SK-N-SH (cell line): ENCODE data around the gene FICD. TPM values are rescaled to one million over a fixed set of nuclear protein-coding genes. Genes with fewer than 3 reads are reported as not detected.

Experiments
- CTCF ChIA-PET: fragments of 300-600, 350-600 bp; formaldehyde crosslinking; extraction: SDS; loops from one replicate; lab custom pipeline; 2021; lab: Yijun Ruan, JAX
- POLR2A ChIA-PET: fragments of 350-600 bp; sonication (Branson Sonifier 250); formaldehyde crosslinking; extraction: SDS; loops from one replicate; lab custom pipeline; 2020; ENCODE audit warnings: antibody characterized with exemption, inconsistent platforms; lab: Yijun Ruan, JAX
- DNase-seq: peaks from one replicate; pipeline ENCODE4 v3.0.0; 2012
- H2AFZ ChIP-seq: fragments of 200-600 bp; sonication (generic); 2 replicates; pipeline ENCODE4 v1.8.1; 2016; ENCODE audit warnings: antibody characterized with exemption, mild to moderate bottlenecking, low read depth
- H3F3A ChIP-seq: fragments of 200-600 bp; sonication (generic); replicated peaks from 2 replicates; pipeline ENCODE3; 2016; ENCODE audit warnings: antibody characterized with exemption, mild to moderate bottlenecking; ENCODE audit not compliant: insufficient read depth
- H3K27ac ChIP-seq, 2 experiments: fragments of 200-500 bp in 1 of 2; fragments of 200-600 bp in 1 of 2; sonication (Bioruptor generic) in 1 of 2; sonication (generic), shearing (Covaris generic) in 1 of 2; 2 replicates each; pipeline versions ENCODE4 v1.5.1 to v1.6.1; 2014 to 2016; ENCODE audit warnings: low read depth in 2 of 2, inconsistent platforms in 1 of 2, low read length in 1 of 2, mild to moderate bottlenecking in 1 of 2, mixed read lengths in 1 of 2
- H3K27me3 ChIP-seq: fragments of 200-600 bp; sonication (generic), shearing (Covaris generic); 2 replicates; pipeline ENCODE4 v1.6.1; 2016; ENCODE audit warnings: mixed run types; ENCODE audit not compliant: insufficient read depth
- H3K36me3 ChIP-seq, 2 experiments: fragments of 200-500 bp in 1 of 2; fragments of 200-600 bp in 1 of 2; sonication (Bioruptor generic) in 1 of 2; sonication (generic) in 1 of 2; replicated peaks in 1 of 2; 2 replicates each; pipeline versions ENCODE3 to v1.5.1; 2014 to 2016; ENCODE audit warnings: low read length in 1 of 2, mild to moderate bottlenecking in 1 of 2; ENCODE audit not compliant: insufficient read depth in 2 of 2, control insufficient read depth in 1 of 2
- H3K4me1 ChIP-seq, 2 experiments: fragments of 200-500 bp in 1 of 2; fragments of 200-600 bp in 1 of 2; sonication (Bioruptor generic) in 1 of 2; sonication (generic), shearing (Covaris generic) in 1 of 2; 2 replicates each; pipeline versions ENCODE4 v1.5.1 to v1.6.1; 2014 to 2016; ENCODE audit warnings: low read depth in 1 of 2, low read length in 1 of 2, mixed run types in 1 of 2; ENCODE audit not compliant: insufficient read depth in 2 of 2, control insufficient read depth in 1 of 2
- H3K4me2 ChIP-seq: fragments of 200-600 bp; sonication (generic), shearing (Covaris generic); 2 replicates; pipeline ENCODE4 v1.6.1; 2017; ENCODE audit warnings: mixed run types
- H3K4me3 ChIP-seq, 2 experiments: fragments of 200-500 bp in 1 of 2; fragments of 200-600 bp in 1 of 2; sonication (Bioruptor generic) in 1 of 2; sonication (generic), shearing (Covaris generic) in 1 of 2; 2 replicates each; pipeline versions ENCODE4 v1.5.1 to v1.8.1; 2014 to 2016; ENCODE audit warnings: low read depth in 2 of 2, inconsistent platforms in 1 of 2, low read length in 1 of 2, mild to moderate bottlenecking in 1 of 2, mixed read lengths in 1 of 2, moderate library complexity in 1 of 2
- H3K79me2 ChIP-seq: fragments of 200-600 bp; sonication (generic); 2 replicates; pipeline ENCODE4 v1.8.1; 2017; ENCODE audit warnings: mild to moderate bottlenecking; ENCODE audit not compliant: insufficient read depth
- H3K9ac ChIP-seq: fragments of 200-600 bp; sonication (generic); 2 replicates; pipeline ENCODE4 v1.6.1; 2017; ENCODE audit warnings: mixed run types
- H3K9me2 ChIP-seq: fragments of 200-600 bp; sonication (generic); 2 replicates; pipeline ENCODE4 v1.6.1; 2017; ENCODE audit warnings: mixed run types
- H3K9me3 ChIP-seq: fragments of 200-600 bp; sonication (generic); 2 replicates; pipeline ENCODE4 v1.6.1; 2017; ENCODE audit warnings: mixed run types, mild to moderate bottlenecking, moderate library complexity
- H4K20me1 ChIP-seq: fragments of 200-600 bp; sonication (generic); 2 replicates; pipeline ENCODE4 v1.6.1; 2017; ENCODE audit warnings: mild to moderate bottlenecking, mixed run types; ENCODE audit not compliant: insufficient read depth
- CHD2 ChIP-seq: fragments of 150-350 bp; IDR thresholded peaks from 2 replicates; pipeline ENCODE4 v1.6.1; 2018; ENCODE audit warnings: low read length; ENCODE audit not compliant: partially characterized antibody
- CTCF ChIP-seq: fragments of 200-600 bp; sonication (generic); IDR thresholded peaks from 2 replicates; pipeline ENCODE4 v1.6.1; 2017; ENCODE audit warnings: antibody characterized with exemption, mild to moderate bottlenecking, moderate library complexity
- MAX ChIP-seq: IDR thresholded peaks from 2 replicates; pipeline ENCODE4 v1.4.0; 2012; ENCODE audit warnings: low read depth
- PBX3 ChIP-seq: IDR thresholded peaks from 2 replicates; pipeline ENCODE4; 2012
- POLR2AphosphoS5 ChIP-seq: IDR thresholded peaks from 2 replicates; pipeline ENCODE4 v1.6.1; 2012; ENCODE audit warnings: low read depth, low read length
- RAD21 ChIP-seq: IDR thresholded peaks from 2 replicates; pipeline ENCODE4 v1.6.1; 2012; ENCODE audit warnings: mild to moderate bottlenecking, low read length
- RFX5 ChIP-seq: IDR thresholded peaks from 2 replicates; pipeline ENCODE4 v1.6.1; 2012; ENCODE audit warnings: mild to moderate bottlenecking, improper control_type of control experiment, low read length
- SIN3A ChIP-seq: IDR thresholded peaks from 2 replicates; pipeline ENCODE4 v1.6.1; 2012; ENCODE audit warnings: low read depth, mild to moderate bottlenecking, low read length, moderate library complexity, borderline replicate concordance
- SMC3 ChIP-seq: IDR thresholded peaks from 2 replicates; pipeline ENCODE4 v1.6.1; 2012; ENCODE audit warnings: low read depth, low read length, improper control_type of control experiment
- TAF1 ChIP-seq: IDR thresholded peaks from 2 replicates; pipeline ENCODE4 v1.6.1; 2012; ENCODE audit warnings: low read depth, mild to moderate bottlenecking, low read length, moderate library complexity, borderline replicate concordance
- TCF12 ChIP-seq: IDR thresholded peaks from 2 replicates; pipeline ENCODE4 v1.4.0; 2012
- YY1 ChIP-seq: IDR thresholded peaks from 2 replicates; pipeline ENCODE4 v1.4.0; 2012; ENCODE audit warnings: low read depth, mild to moderate bottlenecking
- WGBS: methylation state at CpG from one replicate; pipeline ENCODE4 v1.1.6; 2017; ENCODE audit warnings: low lambda C conversion rate; 5-methylcytosine and 5-hydroxymethylcytosine counted together
- polyA plus RNA-seq, 3 experiments: library from polyadenylated mRNA; depleted of rRNA; stranded (reverse); fragments of >200 nt; gene quantifications; 2 replicates each; pipeline ENCODE4 v1.2.3, GENCODE V29; 2012

Gene FICD
- polyA plus RNA-seq, 1 of the 3 experiments (the other 2 are of a cell fraction) = 1.0 TPM

GRCh38 chr12:108563136-108563803 is 48.2 kb downstream of the FICD start:
- TF ChIP-seq RAD21 (peak; percentile 94), SIN3A (peak; percentile 88; the same call in 1 of the 2 replicates), TCF12 (peak; percentile 20; the same call in 1 of the 2 replicates), YY1 (no peak), MAX (peak; percentile 47; the same call in 1 of the 2 replicates), PBX3 (peak; percentile 41; the same call in 1 of the 2 replicates), RFX5 (no peak), SMC3 (peak; percentile 90), CHD2 (peak; percentile 64), POLR2AphosphoS5 (0 out of 2 replicates have a peak, but pooled peaks have one; percentile 49), CTCF (peak; percentile 94)
- peaks cover 55% of the 10 kb centered on the region for H3K79me2 ChIP-seq
- CTCF ChIA-PET = interaction anchor here (0.6 to 16.0 kb wide), 14 partner anchors 23 to 645 kb away, joined by 3 to 503 read pairs (median 3); no protein-coding TSS in a partner anchor

GRCh38 chr12:108563804-108564151 is 48.7 kb downstream of the FICD start:
- no peak for DNase-seq
- Histone ChIP-seq H3K4me2 (peak overlapping the region; percentile 94), H3K27ac (peak overlapping the region; percentile 28 to 65; a peak in 3 of 4 replicates), H3K9me2 (no peaks in the 10 kb centered on the region), H3K36me3 (peaks cover 39 to 48% of the 10 kb centered on the region in 2 experiments), H3K9ac (no peak overlapping the region; the same call in 1 of the 2 replicates), H3K4me3 (peak overlapping the region; percentile 67 to 97), H2AFZ (no peak overlapping the region), H3K79me2 (peaks cover 50% of the 10 kb centered on the region), H3K9me3 (no peaks in the 10 kb centered on the region), H4K20me1 (peaks cover 5% of the 10 kb centered on the region; the same call in 1 of the 2 replicates), H3F3A (peaks cover 25% of the 10 kb centered on the region), H3K4me1 (peaks cover 31 to 38% of the 10 kb centered on the region in 2 experiments), H3K27me3 (no peaks in the 10 kb centered on the region)
- TF ChIP-seq TAF1 = no peak
- WGBS = 0% methylated on average over 1 of the region's 1 CpG
- CTCF ChIA-PET = interaction anchor here (0.6 to 16.0 kb wide), 15 partner anchors 14 to 572 kb away, joined by 3 to 503 read pairs (median 3); no protein-coding TSS in a partner anchor
- POLR2A ChIA-PET = no interaction called here

More at GRCh38 chr12:108563136-108563803, 48.2 kb downstream of the FICD start:
- peaks cover 34 to 44% of the 10 kb centered on the region in 2 experiments for H3K36me3 ChIP-seq
- POLR2A ChIA-PET = interaction anchor here (1.2 kb wide), 1 partner anchor 240 kb away, joined by 5 read pairs; no protein-coding TSS in a partner anchor
- H3K4me1 ChIP-seq = peaks cover 31 to 41% of the 10 kb centered on the region in 2 experiments
- no peaks in the 10 kb centered on the region for H3K9me3 ChIP-seq
- peak overlapping the region; percentile 67 to 97 for H3K4me3 ChIP-seq
- peaks cover 25% of the 10 kb centered on the region for H3F3A ChIP-seq
- no peaks in the 10 kb centered on the region for H3K27me3 ChIP-seq
- H3K9me2 ChIP-seq = no peaks in the 10 kb centered on the region
- whole genome bisulfite sequencing = under 1% methylated on average over 14 of the region's 14 CpGs
- peak; percentile 79 for DNase-seq
- peak overlapping the region; percentile 94 for H3K4me2 ChIP-seq
- H3K27ac ChIP-seq = peak overlapping the region; percentile 65 to 85
- peaks cover 5% of the 10 kb centered on the region; the same call in 1 of the 2 replicates for H4K20me1 ChIP-seq
- H3K9ac ChIP-seq = peak overlapping the region; percentile 83
- peak overlapping the region; percentile 52; the same call in 1 of the 2 replicates for H2AFZ ChIP-seq
